ENCODE results near the gene ABLIM2. TPM values are rescaled to one million over a fixed set of nuclear protein-coding genes. Genes with fewer than 3 reads are reported as not detected.

The ABLIM2 gene
- total and polyA plus RNA-seq, 2 of the 13 experiments (the other 11 are each of a cell fraction or from before 2014, with no cell fraction given) = 0.20 to 0.37 TPM

- TF ChIP-seq, protein P1, sequence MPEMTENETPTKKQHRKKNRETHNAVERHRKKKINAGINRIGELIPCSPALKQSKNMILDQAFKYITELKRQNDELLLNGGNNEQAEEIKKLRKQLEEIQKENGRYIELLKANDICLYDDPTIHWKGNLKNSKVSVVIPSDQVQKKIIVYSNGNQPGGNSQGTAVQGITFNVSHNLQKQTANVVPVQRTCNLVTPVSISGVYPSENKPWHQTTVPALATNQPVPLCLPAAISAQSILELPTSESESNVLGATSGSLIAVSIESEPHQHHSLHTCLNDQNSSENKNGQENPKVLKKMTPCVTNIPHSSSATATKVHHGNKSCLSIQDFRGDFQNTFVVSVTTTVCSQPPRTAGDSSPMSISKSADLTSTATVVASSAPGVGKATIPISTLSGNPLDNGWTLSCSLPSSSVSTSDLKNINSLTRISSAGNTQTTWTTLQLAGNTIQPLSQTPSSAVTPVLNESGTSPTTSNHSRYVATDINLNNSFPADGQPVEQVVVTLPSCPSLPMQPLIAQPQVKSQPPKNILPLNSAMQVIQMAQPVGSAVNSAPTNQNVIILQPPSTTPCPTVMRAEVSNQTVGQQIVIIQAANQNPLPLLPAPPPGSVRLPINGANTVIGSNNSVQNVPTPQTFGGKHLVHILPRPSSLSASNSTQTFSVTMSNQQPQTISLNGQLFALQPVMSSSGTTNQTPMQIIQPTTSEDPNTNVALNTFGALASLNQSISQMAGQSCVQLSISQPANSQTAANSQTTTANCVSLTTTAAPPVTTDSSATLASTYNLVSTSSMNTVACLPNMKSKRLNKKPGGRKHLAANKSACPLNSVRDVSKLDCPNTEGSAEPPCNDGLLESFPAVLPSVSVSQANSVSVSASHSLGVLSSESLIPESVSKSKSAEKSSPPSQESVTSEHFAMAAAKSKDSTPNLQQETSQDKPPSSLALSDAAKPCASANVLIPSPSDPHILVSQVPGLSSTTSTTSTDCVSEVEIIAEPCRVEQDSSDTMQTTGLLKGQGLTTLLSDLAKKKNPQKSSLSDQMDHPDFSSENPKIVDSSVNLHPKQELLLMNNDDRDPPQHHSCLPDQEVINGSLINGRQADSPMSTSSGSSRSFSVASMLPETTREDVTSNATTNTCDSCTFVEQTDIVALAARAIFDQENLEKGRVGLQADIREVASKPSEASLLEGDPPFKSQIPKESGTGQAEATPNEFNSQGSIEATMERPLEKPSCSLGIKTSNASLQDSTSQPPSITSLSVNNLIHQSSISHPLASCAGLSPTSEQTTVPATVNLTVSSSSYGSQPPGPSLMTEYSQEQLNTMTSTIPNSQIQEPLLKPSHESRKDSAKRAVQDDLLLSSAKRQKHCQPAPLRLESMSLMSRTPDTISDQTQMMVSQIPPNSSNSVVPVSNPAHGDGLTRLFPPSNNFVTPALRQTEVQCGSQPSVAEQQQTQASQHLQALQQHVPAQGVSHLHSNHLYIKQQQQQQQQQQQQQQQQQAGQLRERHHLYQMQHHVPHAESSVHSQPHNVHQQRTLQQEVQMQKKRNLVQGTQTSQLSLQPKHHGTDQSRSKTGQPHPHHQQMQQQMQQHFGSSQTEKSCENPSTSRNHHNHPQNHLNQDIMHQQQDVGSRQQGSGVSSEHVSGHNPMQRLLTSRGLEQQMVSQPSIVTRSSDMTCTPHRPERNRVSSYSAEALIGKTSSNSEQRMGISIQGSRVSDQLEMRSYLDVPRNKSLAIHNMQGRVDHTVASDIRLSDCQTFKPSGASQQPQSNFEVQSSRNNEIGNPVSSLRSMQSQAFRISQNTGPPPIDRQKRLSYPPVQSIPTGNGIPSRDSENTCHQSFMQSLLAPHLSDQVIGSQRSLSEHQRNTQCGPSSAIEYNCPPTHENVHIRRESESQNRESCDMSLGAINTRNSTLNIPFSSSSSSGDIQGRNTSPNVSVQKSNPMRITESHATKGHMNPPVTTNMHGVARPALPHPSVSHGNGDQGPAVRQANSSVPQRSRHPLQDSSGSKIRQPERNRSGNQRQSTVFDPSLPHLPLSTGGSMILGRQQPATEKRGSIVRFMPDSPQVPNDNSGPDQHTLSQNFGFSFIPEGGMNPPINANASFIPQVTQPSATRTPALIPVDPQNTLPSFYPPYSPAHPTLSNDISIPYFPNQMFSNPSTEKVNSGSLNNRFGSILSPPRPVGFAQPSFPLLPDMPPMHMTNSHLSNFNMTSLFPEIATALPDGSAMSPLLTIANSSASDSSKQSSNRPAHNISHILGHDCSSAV (CRISPR knock-in tag; IDR thresholded peaks at IDR 0.05; ENCODE audit: borderline replicate concordance) = no peak
- TF ChIP-seq ZNF136 (CRISPR knock-in tag; IDR thresholded peaks at IDR 0.05; ENCODE audit: low read depth) (0 out of 2 replicates have a peak, but pooled peaks have one; percentile 71), NCOR1 (IDR thresholded peaks at IDR 0.05; ENCODE audit: borderline replicate concordance, low read length) (0 out of 2 replicates have a peak, but pooled peaks have one; percentile 5), NFE2 (CRISPR knock-in tag; IDR thresholded peaks at IDR 0.05) (no peak), SRY (CRISPR knock-in tag; IDR thresholded peaks at IDR 0.05) (no peak), ZNF772 (CRISPR knock-in tag; IDR thresholded peaks at IDR 0.05) (no peak), ZNF616 (CRISPR knock-in tag; IDR thresholded peaks at IDR 0.05; ENCODE audit: low read depth) (no peak; the same call in 1 of the 2 replicates), AKNA (CRISPR knock-in tag; IDR thresholded peaks at IDR 0.05; ENCODE audit: borderline replicate concordance) (no peak), ZBTB1 (CRISPR knock-in tag; IDR thresholded peaks at IDR 0.05; ENCODE audit: borderline replicate concordance) (no peak), GZF1 (CRISPR knock-in tag; IDR thresholded peaks at IDR 0.05) (no peak), NR2C2 (CRISPR knock-in tag; IDR thresholded peaks at IDR 0.05; ENCODE audit: borderline replicate concordance) (no peak), NCOA2 (CRISPR knock-in tag; IDR thresholded peaks at IDR 0.05) (no peak)
- TF ChIP-seq, protein P2, sequence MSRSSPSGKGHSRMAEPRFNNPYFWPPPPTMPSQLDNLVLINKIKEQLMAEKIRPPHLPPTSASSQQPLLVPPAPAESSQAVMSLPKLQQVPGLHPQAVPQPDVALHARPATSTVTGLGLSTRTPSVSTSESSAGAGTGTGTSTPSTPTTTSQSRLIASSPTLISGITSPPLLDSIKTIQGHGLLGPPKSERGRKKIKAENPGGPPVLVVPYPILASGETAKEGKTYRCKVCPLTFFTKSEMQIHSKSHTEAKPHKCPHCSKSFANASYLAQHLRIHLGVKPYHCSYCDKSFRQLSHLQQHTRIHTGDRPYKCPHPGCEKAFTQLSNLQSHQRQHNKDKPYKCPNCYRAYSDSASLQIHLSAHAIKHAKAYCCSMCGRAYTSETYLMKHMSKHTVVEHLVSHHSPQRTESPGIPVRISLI (CRISPR knock-in tag; IDR thresholded peaks at IDR 0.05; ENCODE audit: borderline replicate concordance) = no peak
Measured at GRCh38 chr4:7970361-7970946, 188.2 kb downstream of the ABLIM2 start (continued).

Data from HepG2 (cell line).